Amniotic stem cell (primary cell): Measurements from ENCODE around the gene TMEM151A.
"Not testable (repeated sequence)": the region's sequence is repeated elsewhere in the genome, so short reads cannot be mapped to it uniquely, and the experiment has no call there.

ENCODE experiments used
- DNase-seq: peaks from one replicate; lab custom pipeline; 2025; lab: John Stamatoyannopoulos, UW

Gene TMEM151A

GRCh38 chr11:66267379-66268243 is 24.1 kb upstream of the TMEM151A start:
- peak; percentile 63 for DNase-seq

- peak; percentile 99 for DNase-seq
Measured at GRCh38 chr11:66268244-66268951, 23.3 kb upstream of the TMEM151A start, which contains the start of gene RAB1B. Gene RAB1B, plus strand, starts transcription at chr11:66268639. Its CDS starts 41 bp downstream, at chr11:66268680.

GRCh38 chr11:66268952-66269905 is 22.5 kb upstream of the TMEM151A start:
- no peak for DNase-seq

- no peak for DNase-seq
Measured at GRCh38 chr11:66271816-66272215, 19.9 kb upstream of the TMEM151A start.

- DNase-seq: no peak
Measured at GRCh38 chr11:66272596-66272995, 19.1 kb upstream of the TMEM151A start.

GRCh38 chr11:66274219-66274618 is 17.5 kb upstream of the TMEM151A start:
- DNase-seq: no peak

- no peak for DNase-seq
Measured at GRCh38 chr11:66275396-66275795, 16.3 kb upstream of the TMEM151A start.

GRCh38 chr11:66275984-66276612 is 15.6 kb upstream of the TMEM151A start:
- no peak for DNase-seq

- not testable (repeated sequence) for DNase-seq
Measured at GRCh38 chr11:66276619-66277018, 15.1 kb upstream of the TMEM151A start.

- DNase-seq: not testable (repeated sequence)
Measured at GRCh38 chr11:66277064-66277463, 14.6 kb upstream of the TMEM151A start.

GRCh38 chr11:66277471-66278362 is 14.0 kb upstream of the TMEM151A start, which contains the start of gene CNIH2:
Gene CNIH2, plus strand, starts transcription at chr11:66278175. Its CDS starts 282 bp downstream, at chr11:66278457.
- no peak for DNase-seq

GRCh38 chr11:66278363-66279091 is 13.2 kb upstream of the TMEM151A start:
- no peak for DNase-seq

- no peak for DNase-seq
Measured at GRCh38 chr11:66279092-66279734, 12.5 kb upstream of the TMEM151A start.

- no peak for DNase-seq
Measured at GRCh38 chr11:66280428-66280827, 11.3 kb upstream of the TMEM151A start.

GRCh38 chr11:66281001-66281400 is 10.7 kb upstream of the TMEM151A start:
- DNase-seq: no peak

- no peak for DNase-seq
Measured at GRCh38 chr11:66281776-66282467, 9.8 kb upstream of the TMEM151A start.

GRCh38 chr11:66282468-66283455 is 8.9 kb upstream of the TMEM151A start:
- peak; percentile 80 for DNase-seq
